CD4-positive, alpha-beta T cell treated with Interleukin-21 for 1 hour (primary cell): Measurements from ENCODE around the gene ETV5.

ENCODE experiments used
- DNase-seq: peaks from one replicate; pipeline ENCODE4 v3.0.0-alpha.2; 2020

ETV5 gene

GRCh38 chr3:186121968-186122367, 13.1 kb upstream of the ETV5 start:
- no peak for DNase-seq

- no peak for DNase-seq
Observed at GRCh38 chr3:186121278-186121677, 12.4 kb upstream of the ETV5 start.

GRCh38 chr3:186119499-186119898, 10.6 kb upstream of the ETV5 start:
- no peak for DNase-seq

GRCh38 chr3:186118692-186119091, 9.8 kb upstream of the ETV5 start:
- DNase-seq = no peak

GRCh38 chr3:186117521-186118134, 8.7 kb upstream of the ETV5 start:
- no peak for DNase-seq

- no peak for DNase-seq
Observed at GRCh38 chr3:186115239-186115996, 6.5 kb upstream of the ETV5 start.

GRCh38 chr3:186110975-186111974, 2.4 kb upstream of the ETV5 start:
- DNase-seq = no peak

GRCh38 chr3:186109897-186110803, 1.3 kb upstream of the ETV5 start:
- DNase-seq = no peak

GRCh38 chr3:186108106-186108940, 566 bp downstream of the ETV5 start:
- DNase-seq = peak; percentile 7

- DNase-seq = peak; percentile 27
Observed at GRCh38 chr3:186107215-186108105, 1.4 kb downstream of the ETV5 start.

GRCh38 chr3:186105543-186105942, 3.3 kb downstream of the ETV5 start:
- DNase-seq = no peak

- no peak for DNase-seq
Observed at GRCh38 chr3:186102687-186103086, 6.2 kb downstream of the ETV5 start.

- no peak for DNase-seq
Observed at GRCh38 chr3:186100398-186100797, 8.5 kb downstream of the ETV5 start.

GRCh38 chr3:186099178-186099577, 9.7 kb downstream of the ETV5 start:
- DNase-seq = no peak

GRCh38 chr3:186098740-186099139, 10.1 kb downstream of the ETV5 start:
- no peak for DNase-seq

GRCh38 chr3:186097663-186098451, 11.0 kb downstream of the ETV5 start:
- DNase-seq = no peak

GRCh38 chr3:186097317-186097662, 11.6 kb downstream of the ETV5 start:
- no peak for DNase-seq

- no peak for DNase-seq
Observed at GRCh38 chr3:186096290-186096689, 12.6 kb downstream of the ETV5 start.

GRCh38 chr3:186095561-186096081, 13.3 kb downstream of the ETV5 start:
- DNase-seq = peak; percentile 11
